CD4-positive, alpha-beta T cell (primary cell): Measurements from ENCODE around the gene MAIP1. TPM values are rescaled to one million over a fixed set of nuclear protein-coding genes. Genes with fewer than 3 reads are reported as not detected.

Source experiments
- ATAC-seq: fragments of 200-7000 bp; cut with Tn5 transposase; one replicate; pipeline ENCODE4 v1.10.0; 2022; ENCODE audit warnings: mild to moderate bottlenecking; ENCODE audit not compliant: poor library complexity
- CTCF ChIA-PET: fragments of 350-600 bp; sonication (Branson Sonifier 250); formaldehyde crosslinking; loops from one replicate; lab custom pipeline; 2021; ENCODE audit warnings: antibody characterized with exemption, inconsistent platforms; lab: Charles Lee
- POLR2A ChIA-PET: fragments of 350-600 bp; sonication (Branson Sonifier 250); formaldehyde crosslinking; loops from one replicate; lab custom pipeline; 2021; ENCODE audit warnings: antibody characterized with exemption, inconsistent platforms; lab: Charles Lee
- DNase-seq, 14 experiments: peaks; one replicate each; pipeline ENCODE4 v3.0.0-alpha.2; 2013 to 2020; ENCODE audit warnings: mixed read lengths in 2 of 14
- H3K27ac ChIP-seq, 2 donors: one replicate each; pipeline versions ENCODE4 v1.5.1 to v1.7.0; 2013; ENCODE audit warnings: low read length in 2 of 2, low read depth in 1 of 2, mild to moderate bottlenecking in 1 of 2
- H3K27me3 ChIP-seq, 2 experiments: 1 replicate in 1 of 2; 2 replicates in 1 of 2; pipeline versions ENCODE4 v1.6.1 to v1.7.0; 2013; ENCODE audit warnings: low read length in 2 of 2, control low read depth in 1 of 2, mild to moderate bottlenecking in 1 of 2, moderate library complexity in 1 of 2; ENCODE audit not compliant: insufficient read depth in 2 of 2, control insufficient read depth in 1 of 2
- H3K36me3 ChIP-seq: one replicate; pipeline ENCODE4 v1.6.1; 2013; ENCODE audit warnings: low read length, control low read depth; ENCODE audit not compliant: insufficient read depth
- H3K4me1 ChIP-seq: one replicate; pipeline ENCODE4 v1.6.1; 2013; ENCODE audit warnings: low read length, control low read depth; ENCODE audit not compliant: insufficient read depth
- H3K4me3 ChIP-seq: one replicate; pipeline ENCODE4 v1.5.1; 2013; ENCODE audit warnings: mild to moderate bottlenecking, low read length, moderate library complexity
- H3K9me3 ChIP-seq, 2 experiments: 1 replicate in 1 of 2; 2 replicates in 1 of 2; pipeline versions ENCODE4 v1.6.1 to v1.7.0; 2013; ENCODE audit warnings: low read length in 2 of 2, mild to moderate bottlenecking in 2 of 2, control low read depth in 1 of 2, moderate library complexity in 1 of 2; ENCODE audit not compliant: control insufficient read depth in 1 of 2, insufficient read depth in 1 of 2
- H3K27ac Mint-ChIP-seq: one replicate; pipeline ENCODE4 v1.8.0; 2020; ENCODE audit warnings: mixed read lengths
- H3K27me3 Mint-ChIP-seq: one replicate; pipeline ENCODE4 v1.8.0; 2021; ENCODE audit warnings: mixed read lengths
- H3K36me3 Mint-ChIP-seq: one replicate; pipeline ENCODE4 v1.8.0; 2021; ENCODE audit warnings: low read depth, mixed read lengths
- H3K4me1 Mint-ChIP-seq: one replicate; pipeline ENCODE4 v1.8.0; 2021; ENCODE audit warnings: low read depth, mixed read lengths
- H3K4me3 Mint-ChIP-seq: one replicate; pipeline ENCODE4 v1.8.0; 2020; ENCODE audit warnings: mild to moderate bottlenecking, mixed read lengths
- H3K9me3 Mint-ChIP-seq: one replicate; pipeline ENCODE4 v1.8.0; 2020; ENCODE audit warnings: mixed read lengths
- intact Hi-C, 2 experiments: fragments of 100-400 bp; cut with DNase I in 1 of 2; cut with micrococcal nuclease in 1 of 2; formaldehyde crosslinking; loops; one replicate each; pipeline versions ENCODE4 v1.15.1 to v1.9.0; 2023 to 2025; cut with DNase I, micrococcal nuclease
- total RNA-seq, 174 experiments: library from RNA in 2 of 174; stranded (reverse) in 2 of 174; gene quantifications; one replicate each; pipeline ENCODE4 v1.2.3 and lab custom pipeline; 2021 to 2026
- TF ChIP-seq, protein P1 (sequence below): fragments of 200-600 bp; IDR thresholded peaks from one replicate; pipeline ENCODE4 v1.8.0; 2022; ENCODE audit warnings: antibody characterized with exemption, mild to moderate bottlenecking

The MAIP1 gene
- total RNA-seq, 2 experiments from 2014 or later = 34.6 to 35.8 TPM

- Mint-ChIP-seq H3K27me3 (no peaks in the 10 kb centered on the region), H3K4me3 (no peak overlapping the region), H3K9me3 (no peaks in the 10 kb centered on the region), H3K4me1 (peaks cover 12% of the 10 kb centered on the region), H3K27ac (no peak overlapping the region), H3K36me3 (no peaks in the 10 kb centered on the region)
- Histone ChIP-seq H3K9me3 (no peaks in the 10 kb centered on the region), H3K27ac (no peak overlapping the region), H3K27me3 (no peaks in the 10 kb centered on the region), H3K4me3 (no peak overlapping the region), H3K36me3 (no peaks in the 10 kb centered on the region), H3K4me1 (peaks cover 8% of the 10 kb centered on the region)
- ChIA-PET POLR2A (no interaction called here), CTCF (interaction anchor here (1.4 kb wide), 1 partner anchor 499 kb away, joined by 3 read pairs; no protein-coding TSS in a partner anchor)
- intact Hi-C loops = no loop called here
- no peak for DNase-seq
- TF ChIP-seq, protein P1, sequence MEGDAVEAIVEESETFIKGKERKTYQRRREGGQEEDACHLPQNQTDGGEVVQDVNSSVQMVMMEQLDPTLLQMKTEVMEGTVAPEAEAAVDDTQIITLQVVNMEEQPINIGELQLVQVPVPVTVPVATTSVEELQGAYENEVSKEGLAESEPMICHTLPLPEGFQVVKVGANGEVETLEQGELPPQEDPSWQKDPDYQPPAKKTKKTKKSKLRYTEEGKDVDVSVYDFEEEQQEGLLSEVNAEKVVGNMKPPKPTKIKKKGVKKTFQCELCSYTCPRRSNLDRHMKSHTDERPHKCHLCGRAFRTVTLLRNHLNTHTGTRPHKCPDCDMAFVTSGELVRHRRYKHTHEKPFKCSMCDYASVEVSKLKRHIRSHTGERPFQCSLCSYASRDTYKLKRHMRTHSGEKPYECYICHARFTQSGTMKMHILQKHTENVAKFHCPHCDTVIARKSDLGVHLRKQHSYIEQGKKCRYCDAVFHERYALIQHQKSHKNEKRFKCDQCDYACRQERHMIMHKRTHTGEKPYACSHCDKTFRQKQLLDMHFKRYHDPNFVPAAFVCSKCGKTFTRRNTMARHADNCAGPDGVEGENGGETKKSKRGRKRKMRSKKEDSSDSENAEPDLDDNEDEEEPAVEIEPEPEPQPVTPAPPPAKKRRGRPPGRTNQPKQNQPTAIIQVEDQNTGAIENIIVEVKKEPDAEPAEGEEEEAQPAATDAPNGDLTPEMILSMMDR = no peak
- no peak for ATAC-seq
Observed at GRCh38 chr2:199982126-199982843, 26.9 kb downstream of the MAIP1 start.

- intact Hi-C loops = no loop called here
- peaks cover 8% of the 10 kb centered on the region for H3K4me1 ChIP-seq
- H3K9me3 ChIP-seq = no peaks in the 10 kb centered on the region
- no peaks in the 10 kb centered on the region for H3K9me3 Mint-ChIP-seq
- H3K4me3 Mint-ChIP-seq = no peak overlapping the region
- H3K36me3 ChIP-seq = no peaks in the 10 kb centered on the region
- TF ChIP-seq, protein P1 = no peak
- no peak overlapping the region for H3K27ac ChIP-seq
- H3K4me3 ChIP-seq = no peak overlapping the region
- CTCF ChIA-PET = no interaction called here
- no peaks in the 10 kb centered on the region for H3K27me3 Mint-ChIP-seq
- DNase-seq = no peak
- H3K36me3 Mint-ChIP-seq = no peaks in the 10 kb centered on the region
- POLR2A ChIA-PET = no interaction called here
- ATAC-seq = no peak
- peaks cover 12% of the 10 kb centered on the region for H3K4me1 Mint-ChIP-seq
- no peak overlapping the region for H3K27ac Mint-ChIP-seq
- H3K27me3 ChIP-seq = no peaks in the 10 kb centered on the region
Observed at GRCh38 chr2:199983534-199983933, 28.2 kb downstream of the MAIP1 start.

DNA sequence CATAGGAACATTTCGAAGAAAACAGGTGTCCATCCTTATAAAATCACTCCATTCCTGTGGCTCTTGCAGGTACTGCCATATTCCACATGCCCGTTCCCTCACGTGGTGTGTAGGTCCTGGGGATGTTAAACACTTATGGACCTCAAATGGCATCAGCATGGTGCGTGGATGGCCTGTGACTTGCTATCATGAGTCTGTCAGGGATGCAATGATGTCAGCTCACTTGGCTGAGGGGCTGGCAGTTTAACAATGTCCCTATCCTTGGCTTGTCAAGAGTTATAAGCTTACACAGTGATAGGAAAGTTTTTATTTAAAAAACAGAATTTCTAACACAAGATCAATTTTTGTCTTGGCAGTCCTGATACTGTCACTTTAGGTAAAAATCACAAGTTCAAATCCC, 28.8 kb downstream of the MAIP1 start:
- DNase-seq (no peak), ATAC-seq (no peak)
- CTCF ChIA-PET = no interaction called here
- Histone ChIP-seq H3K27ac (no peak overlapping the region), H3K4me3 (no peak overlapping the region), H3K36me3 (no peaks in the 10 kb centered on the region), H3K9me3 (no peaks in the 10 kb centered on the region), H3K27me3 (no peaks in the 10 kb centered on the region), H3K4me1 (peaks cover 8% of the 10 kb centered on the region)
- intact Hi-C loops = no loop called here
- TF ChIP-seq, protein P1 = no peak
- H3K27ac Mint-ChIP-seq = no peak overlapping the region
- no peaks in the 10 kb centered on the region for H3K36me3 Mint-ChIP-seq
- H3K9me3 Mint-ChIP-seq = no peaks in the 10 kb centered on the region
- peaks cover 12% of the 10 kb centered on the region for H3K4me1 Mint-ChIP-seq
- no peaks in the 10 kb centered on the region for H3K27me3 Mint-ChIP-seq
- H3K4me3 Mint-ChIP-seq = no peak overlapping the region
- POLR2A ChIA-PET = no interaction called here
